HEK293 (cell line): ENCODE measurements around the gene ELMO1.

Experiments used
- CTCF ChIA-PET: fragments of 350-600 bp; formaldehyde crosslinking; extraction: SDS; loops from one replicate; lab custom pipeline; 2021; ENCODE audit warnings: antibody characterized with exemption; lab: Yijun Ruan, JAX
- POLR2A ChIA-PET: fragments of 300-600 bp; formaldehyde crosslinking; extraction: SDS; loops from one replicate; lab custom pipeline; 2020; ENCODE audit warnings: antibody characterized with exemption, inconsistent platforms; lab: Yijun Ruan, JAX
- H3K27ac ChIP-seq: fragments of 200-500 bp; sonication (Bioruptor generic); 2 replicates; pipeline ENCODE4 v1.5.1; 2014; ENCODE audit warnings: low read depth, low read length, control low read depth, inconsistent platforms; ENCODE audit errors: extremely low read depth
- H3K36me3 ChIP-seq, 2 experiments: fragments of 200-500 bp in 1 of 2; sonication (Bioruptor generic) in 1 of 2; 1 replicate in 1 of 2; 2 replicates in 1 of 2; pipeline ENCODE4 v1.5.1; 2014 to 2017; ENCODE audit warnings: inconsistent platforms in 2 of 2, low read length in 2 of 2; ENCODE audit not compliant: control insufficient read depth in 2 of 2, insufficient read depth in 1 of 2
- H3K4me1 ChIP-seq: fragments of 200-500 bp; sonication (Bioruptor generic); 2 replicates; pipeline ENCODE4 v1.5.1; 2014; ENCODE audit warnings: mild to moderate bottlenecking, low read length, inconsistent platforms; ENCODE audit not compliant: control insufficient read depth, insufficient read depth
- H3K4me3 ChIP-seq: 2 replicates; pipeline ENCODE4 v1.5.1; 2011; ENCODE audit warnings: low read depth, mild to moderate bottlenecking, control low read depth, low read length, moderate library complexity
- H3K9me3 ChIP-seq: fragments of 200-500 bp; sonication (Bioruptor generic); 2 replicates; pipeline ENCODE4 v1.5.1; 2014; ENCODE audit warnings: low read depth, low read length, inconsistent platforms; ENCODE audit not compliant: control insufficient read depth, insufficient read depth
- BCL6B ChIP-seq: fragments of 450-650 bp; formaldehyde crosslinking; IDR thresholded peaks from 2 replicates; pipeline ENCODE4 v1.5.1; 2017; ENCODE audit warnings: missing biosample characterization, missing genetic modification characterization
- ELK4 ChIP-seq: IDR thresholded peaks from 2 replicates; pipeline ENCODE4 v1.6.1; 2011; ENCODE audit warnings: mild to moderate bottlenecking, low read depth, low read length, borderline replicate concordance
- FEZF1 ChIP-seq: fragments of 450-650 bp; formaldehyde crosslinking; IDR thresholded peaks from 2 replicates; pipeline ENCODE4 v1.5.1; 2016; ENCODE audit warnings: missing biosample characterization, missing genetic modification characterization
- HOXC10 ChIP-seq: sonication (generic); formaldehyde crosslinking; IDR thresholded peaks from 2 replicates; pipeline ENCODE4 v1.8.1; 2023; ENCODE audit warnings: mild to moderate bottlenecking, missing genetic modification reagents
- PBX3 ChIP-seq: sonication (generic); formaldehyde crosslinking; IDR thresholded peaks from 2 replicates; pipeline ENCODE4 v1.8.1; 2022; ENCODE audit warnings: mild to moderate bottlenecking, moderate library complexity, missing genetic modification reagents
- PRDM6 ChIP-seq: fragments of 450-650 bp; formaldehyde crosslinking; IDR thresholded peaks from 2 replicates; pipeline ENCODE4 v1.5.1; 2017; ENCODE audit warnings: missing biosample characterization, missing genetic modification characterization
- TSHZ1 ChIP-seq: fragments of 450-650 bp; formaldehyde crosslinking; IDR thresholded peaks from 2 replicates; pipeline ENCODE4 v1.5.1; 2016; ENCODE audit warnings: missing biosample characterization, missing genetic modification characterization, borderline replicate concordance
- ZBTB44 ChIP-seq: fragments of 450-650 bp; IDR thresholded peaks from 2 replicates; pipeline ENCODE4 v1.5.1; 2018; ENCODE audit warnings: missing biosample characterization, mild to moderate bottlenecking, missing genetic modification characterization
- ZNF148 ChIP-seq: fragments of 450-650 bp; formaldehyde crosslinking; IDR thresholded peaks from 2 replicates; pipeline ENCODE4 v1.5.0; 2017; ENCODE audit warnings: missing biosample characterization, missing genetic modification characterization, borderline replicate concordance
- ZNF223 ChIP-seq: fragments of 450-650 bp; formaldehyde crosslinking; IDR thresholded peaks from 2 replicates; pipeline ENCODE4 v1.5.1; 2016; ENCODE audit warnings: missing biosample characterization, missing genetic modification characterization
- ZNF23 ChIP-seq: fragments of 450-650 bp; formaldehyde crosslinking; IDR thresholded peaks from 2 replicates; pipeline ENCODE4 v1.5.1; 2016; ENCODE audit warnings: missing biosample characterization, missing genetic modification characterization, borderline replicate concordance
- ZNF394 ChIP-seq: fragments of 450-650 bp; formaldehyde crosslinking; IDR thresholded peaks from 2 replicates; pipeline ENCODE4 v1.5.1; 2016; ENCODE audit warnings: missing biosample characterization, missing genetic modification characterization, mild to moderate bottlenecking, moderate library complexity, borderline replicate concordance
- ZNF501 ChIP-seq: fragments of 450-650 bp; formaldehyde crosslinking; IDR thresholded peaks from 2 replicates; pipeline ENCODE4 v1.5.1; 2016; ENCODE audit warnings: missing biosample characterization, missing genetic modification characterization
- ZNF513 ChIP-seq: fragments of 450-650 bp; IDR thresholded peaks from 2 replicates; pipeline ENCODE4 v1.5.1; 2018; ENCODE audit warnings: missing biosample characterization, missing genetic modification characterization
- ZNF561 ChIP-seq: fragments of 450-650 bp; IDR thresholded peaks from 2 replicates; pipeline ENCODE4 v1.5.1; 2018; ENCODE audit warnings: missing biosample characterization, missing genetic modification characterization, borderline replicate concordance
- ZNF664 ChIP-seq: fragments of 450-650 bp; formaldehyde crosslinking; IDR thresholded peaks from 2 replicates; pipeline ENCODE4 v1.5.1; 2016; ENCODE audit warnings: missing biosample characterization, missing genetic modification characterization
- ZNF768 ChIP-seq: fragments of 450-650 bp; formaldehyde crosslinking; IDR thresholded peaks from 2 replicates; pipeline ENCODE4 v1.5.1; 2018; ENCODE audit warnings: missing biosample characterization, mild to moderate bottlenecking, missing genetic modification characterization

ELMO1 gene

GRCh38 chr7:37332243-37333016 is 116.2 kb downstream of the ELMO1 start:
- H3K9me3 ChIP-seq, result no peaks in the 10 kb centered on the region
- H3K27ac ChIP-seq, result no peak overlapping the region
- no peak overlapping the region for H3K4me3 ChIP-seq
- CTCF ChIA-PET, result no interaction called here
- H3K4me1 ChIP-seq, result no peaks in the 10 kb centered on the region
- no peaks in the 10 kb centered on the region for H3K36me3 ChIP-seq
- POLR2A ChIA-PET, result no interaction called here
- no peak for TF ChIP-seq ZNF768 (tag by site-specific recombination)
- no peak for TF ChIP-seq ZNF148 (tag by site-specific recombination)
- no peak for TF ChIP-seq FEZF1 (tag by site-specific recombination)
- no peak for TF ChIP-seq ZBTB44
- no peak for TF ChIP-seq HOXC10 (CRISPR knock-in tag)
- TF ChIP-seq ZNF664 (tag by site-specific recombination), result no peak
- no peak for TF ChIP-seq TSHZ1 (tag by site-specific recombination)
- TF ChIP-seq ZNF394 (tag by site-specific recombination), result no peak
- no peak for TF ChIP-seq PRDM6 (tag by site-specific recombination)
- no peak for TF ChIP-seq ZNF561 (tag by site-specific recombination)
- no peak for TF ChIP-seq ZNF501 (tag by site-specific recombination)
- TF ChIP-seq PBX3 (CRISPR knock-in tag), result no peak
- TF ChIP-seq ZNF223 (tag by site-specific recombination), result no peak
- TF ChIP-seq ELK4, result no peak
- TF ChIP-seq BCL6B, result no peak
- no peak for TF ChIP-seq ZNF513
- TF ChIP-seq ZNF23 (tag by site-specific recombination), result no peak
